Thyroid gland (tissue), 4 donors: ENCODE results near the gene MTFMT.

Source experiments
- POLR2A ChIP-seq, 2 donors: fragments of 450-650 bp; IDR thresholded peaks; one replicate each; pipeline ENCODE4 v1.6.1; 2017; ENCODE audit warnings: antibody characterized with exemption in 2 of 2, mild to moderate bottlenecking in 2 of 2, moderate library complexity in 1 of 2
- TF ChIP-seq, protein P1 (sequence below), 6 experiments: fragments of 200-600 bp in 3 of 6; fragments of 450-650 bp in 3 of 6; sonication (generic) in 3 of 6; IDR thresholded peaks; one replicate each; pipeline ENCODE4 v1.5.1; 2016 to 2019; ENCODE audit warnings: antibody characterized with exemption in 6 of 6, mild to moderate bottlenecking in 2 of 6, inconsistent platforms in 1 of 6, moderate library complexity in 1 of 6

DNA sequence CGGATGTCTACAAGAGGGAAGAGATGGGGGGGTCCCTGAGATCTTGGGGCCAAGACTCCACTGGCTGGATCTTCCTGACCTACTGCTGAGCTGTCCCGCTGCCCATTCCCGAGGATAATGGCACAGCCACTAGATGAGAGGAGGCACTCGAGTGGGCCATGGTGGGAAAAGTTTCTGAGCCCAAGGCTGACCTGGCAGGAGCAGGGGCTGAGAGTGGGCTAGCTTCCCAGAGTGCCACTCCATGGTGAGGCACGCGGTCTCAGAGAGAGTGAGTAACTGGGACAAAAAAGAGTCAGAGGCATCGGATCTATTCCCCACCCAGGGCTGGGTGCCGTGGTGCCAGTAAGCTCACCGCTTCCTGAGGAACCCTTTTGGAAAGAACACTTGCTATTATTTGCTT lies 26.7 kb upstream of the MTFMT start:
- TF ChIP-seq POLR2A (IDR thresholded peaks at IDR 0.05), result no peak
- TF ChIP-seq, protein P1, sequence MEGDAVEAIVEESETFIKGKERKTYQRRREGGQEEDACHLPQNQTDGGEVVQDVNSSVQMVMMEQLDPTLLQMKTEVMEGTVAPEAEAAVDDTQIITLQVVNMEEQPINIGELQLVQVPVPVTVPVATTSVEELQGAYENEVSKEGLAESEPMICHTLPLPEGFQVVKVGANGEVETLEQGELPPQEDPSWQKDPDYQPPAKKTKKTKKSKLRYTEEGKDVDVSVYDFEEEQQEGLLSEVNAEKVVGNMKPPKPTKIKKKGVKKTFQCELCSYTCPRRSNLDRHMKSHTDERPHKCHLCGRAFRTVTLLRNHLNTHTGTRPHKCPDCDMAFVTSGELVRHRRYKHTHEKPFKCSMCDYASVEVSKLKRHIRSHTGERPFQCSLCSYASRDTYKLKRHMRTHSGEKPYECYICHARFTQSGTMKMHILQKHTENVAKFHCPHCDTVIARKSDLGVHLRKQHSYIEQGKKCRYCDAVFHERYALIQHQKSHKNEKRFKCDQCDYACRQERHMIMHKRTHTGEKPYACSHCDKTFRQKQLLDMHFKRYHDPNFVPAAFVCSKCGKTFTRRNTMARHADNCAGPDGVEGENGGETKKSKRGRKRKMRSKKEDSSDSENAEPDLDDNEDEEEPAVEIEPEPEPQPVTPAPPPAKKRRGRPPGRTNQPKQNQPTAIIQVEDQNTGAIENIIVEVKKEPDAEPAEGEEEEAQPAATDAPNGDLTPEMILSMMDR (IDR thresholded peaks at IDR 0.05), result no peak
